Right atrium auricular region (tissue), 2 donors: Measurements from ENCODE around the gene FOXP1. TPM values are rescaled to one million over a fixed set of nuclear protein-coding genes. Genes with fewer than 3 reads are reported as not detected.

Experiments used
- DNase-seq: peaks from one replicate; pipeline ENCODE4 v3.0.0-alpha.2; 2019; ENCODE audit warnings: low spot score
- H3K27ac ChIP-seq, 2 donors: fragments of 200-600 bp; sonication (generic); 1 replicate in 1 of 2; 2 replicates in 1 of 2; pipeline ENCODE4 v1.5.1; 2016 to 2019
- H3K27me3 ChIP-seq, 2 donors: fragments of 200-600 bp; sonication (generic); one replicate each; pipeline versions ENCODE4 v1.5.1 to v1.6.0; 2017 to 2019
- H3K36me3 ChIP-seq: fragments of 200-600 bp; sonication (generic); one replicate; pipeline ENCODE4 v1.5.1; 2016
- H3K4me1 ChIP-seq, 2 donors: fragments of 200-600 bp; sonication (generic); one replicate each; pipeline versions ENCODE4 v1.5.1 to v1.6.0; 2017 to 2019
- H3K4me3 ChIP-seq, 2 donors: fragments of 200-600 bp; sonication (generic); 1 replicate in 1 of 2; 2 replicates in 1 of 2; pipeline ENCODE4 v1.5.1; 2017 to 2019; ENCODE audit warnings: mild to moderate bottlenecking in 1 of 2, moderate library complexity in 1 of 2
- H3K9me3 ChIP-seq, 2 donors: fragments of 200-600 bp; sonication (generic); one replicate each; pipeline ENCODE4 v1.5.1; 2019
- CTCF ChIP-seq, 2 donors: fragments of 200-600 bp; sonication (generic); IDR thresholded peaks; one replicate each; pipeline ENCODE4 v1.5.1; 2019; ENCODE audit warnings: antibody characterized with exemption in 2 of 2
- total RNA-seq, 2 donors: library from RNA; depleted of rRNA; stranded (reverse); fragments of >200 nt; gene quantifications; one replicate each; pipeline ENCODE4 v1.1.0, GENCODE V29; 2016

The FOXP1 gene
- total RNA-seq, 2 donors from 2014 or later: 39.2 to 59.0 TPM

DNA sequence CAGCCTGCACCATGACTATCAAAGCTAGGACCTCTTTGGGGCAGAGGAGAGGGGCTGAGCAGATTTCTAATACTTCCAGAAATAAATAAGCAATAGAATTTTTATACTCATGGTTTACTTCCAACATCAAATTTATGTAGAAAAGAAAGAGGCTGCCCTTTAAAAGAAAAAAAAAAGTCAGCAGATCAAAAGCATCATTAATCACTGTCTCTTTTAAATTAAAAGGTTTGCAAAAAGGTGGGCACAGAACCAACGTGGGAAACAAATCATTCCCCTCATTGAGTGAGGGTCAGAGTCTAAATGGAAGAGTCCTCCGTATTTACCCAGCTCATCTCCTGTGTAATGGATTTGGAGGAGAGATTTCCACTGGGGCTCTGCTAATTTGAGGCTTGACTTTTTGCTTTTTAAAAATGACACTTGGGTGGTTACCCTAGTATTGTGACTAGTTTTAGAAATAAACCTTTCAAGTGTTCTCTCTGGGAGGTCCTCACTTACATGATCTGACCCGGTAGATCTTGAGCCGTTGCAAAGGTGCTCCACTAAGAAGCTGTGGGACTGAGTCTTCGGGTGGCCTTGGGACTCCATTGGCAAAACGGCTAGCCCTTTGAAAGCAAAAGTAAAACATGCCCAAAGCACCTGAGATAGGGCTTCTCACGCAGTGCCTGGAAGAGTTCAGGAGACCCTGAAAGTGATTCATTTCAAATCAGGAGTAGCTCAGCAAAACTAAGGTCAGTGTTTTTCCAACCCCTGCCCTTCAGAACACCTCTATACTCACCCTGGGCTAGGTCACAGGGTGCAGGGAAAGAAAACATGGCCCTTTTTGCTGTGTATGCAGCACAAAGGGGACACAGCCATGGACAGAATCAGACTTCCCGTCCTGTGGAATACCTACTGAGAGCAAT is 320.9 kb downstream of the FOXP1 start:
- Histone ChIP-seq H3K4me1 (peaks cover 0 to 9% of the 10 kb centered on the region in 2 donors), H3K4me3 (no peak overlapping the region), H3K36me3 (no peaks in the 10 kb centered on the region), H3K27me3 (no peaks in the 10 kb centered on the region), H3K9me3 (no peaks in the 10 kb centered on the region), H3K27ac (no peak overlapping the region)
- DNase-seq: no peak
- no peak for TF ChIP-seq CTCF (IDR thresholded peaks at IDR 0.05)

- no peak for DNase-seq
- H3K9me3 ChIP-seq: no peaks in the 10 kb centered on the region
- H3K27ac ChIP-seq: no peak overlapping the region
- TF ChIP-seq CTCF (IDR thresholded peaks at IDR 0.05): no peak
- no peaks in the 10 kb centered on the region for H3K36me3 ChIP-seq
- peaks cover 0 to 9% of the 10 kb centered on the region in 2 donors for H3K4me1 ChIP-seq
- no peak overlapping the region for H3K4me3 ChIP-seq
- H3K27me3 ChIP-seq: no peaks in the 10 kb centered on the region
These were observed 322.7 kb downstream of the FOXP1 start for GRCh38 chr3:71260782-71261181.

GRCh38 chr3:71258526-71258925 is 325.0 kb downstream of the FOXP1 start:
- Histone ChIP-seq H3K27ac (no peak overlapping the region), H3K36me3 (no peaks in the 10 kb centered on the region)

DNA sequence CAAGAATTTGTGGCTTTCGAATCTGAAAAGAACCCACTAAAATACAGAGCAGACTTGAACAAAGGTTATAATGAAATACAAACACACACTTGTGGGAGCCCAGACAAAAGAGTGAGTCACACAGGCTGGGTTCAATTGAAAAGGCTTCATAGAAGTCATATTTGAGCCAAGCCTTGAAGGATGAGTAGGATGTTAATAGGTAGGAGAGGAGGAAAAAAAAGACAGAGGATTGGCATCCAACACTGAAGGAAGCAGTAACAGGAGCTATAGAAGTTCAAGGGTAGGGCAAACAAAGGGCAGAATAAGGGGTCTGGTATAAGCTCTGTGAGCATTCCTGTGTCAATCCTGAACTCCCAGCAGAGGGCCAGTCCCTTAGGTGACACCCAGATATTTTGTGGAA is 325.4 kb downstream of the FOXP1 start:
- TF ChIP-seq CTCF (IDR thresholded peaks at IDR 0.05): no peak
- H3K27me3 ChIP-seq: no peaks in the 10 kb centered on the region
- no peak overlapping the region for H3K27ac ChIP-seq
- no peak overlapping the region for H3K4me3 ChIP-seq
- H3K9me3 ChIP-seq: no peaks in the 10 kb centered on the region
- H3K4me1 ChIP-seq: peaks cover 0 to 15% of the 10 kb centered on the region in 2 donors
- DNase-seq: no peak
- H3K36me3 ChIP-seq: no peaks in the 10 kb centered on the region

More at GRCh38 chr3:71258526-71258925, 325.0 kb downstream of the FOXP1 start:
- peaks cover 0 to 15% of the 10 kb centered on the region in 2 donors for H3K4me1 ChIP-seq
- H3K27me3 ChIP-seq: no peaks in the 10 kb centered on the region
- TF ChIP-seq CTCF (IDR thresholded peaks at IDR 0.05): no peak
- no peak overlapping the region for H3K4me3 ChIP-seq
- H3K9me3 ChIP-seq: no peaks in the 10 kb centered on the region
- no peak for DNase-seq

GRCh38 chr3:71255498-71255897 is 328.0 kb downstream of the FOXP1 start:
- TF ChIP-seq CTCF (IDR thresholded peaks at IDR 0.05): no peak
- H3K27me3 ChIP-seq: no peaks in the 10 kb centered on the region
- no peak overlapping the region for H3K27ac ChIP-seq
- H3K9me3 ChIP-seq: no peaks in the 10 kb centered on the region
- no peaks in the 10 kb centered on the region for H3K36me3 ChIP-seq
- H3K4me3 ChIP-seq: no peak overlapping the region
- H3K4me1 ChIP-seq: peaks cover 0 to 18% of the 10 kb centered on the region in 2 donors
- DNase-seq: no peak
